HepG2 (cell line): ENCODE measurements around the gene PKP4.

Experiments used
- EP300 ChIP-seq, 3 experiments: sonication (generic) in 1 of 3; formaldehyde crosslinking in 1 of 3; IDR thresholded peaks; 2 replicates each; pipeline versions ENCODE4 v1.5.1 to v1.6.1; 2011 to 2020; ENCODE audit warnings: low read depth in 2 of 3, low read length in 2 of 3, borderline replicate concordance in 1 of 3, improper control_type of control experiment in 1 of 3, mild to moderate bottlenecking in 1 of 3, missing genetic modification reagents in 1 of 3, moderate library complexity in 1 of 3
- EZH2 ChIP-seq: conservative IDR thresholded peaks from 2 replicates; pipeline ENCODE4 v1.6.1; 2012; ENCODE audit warnings: mild to moderate bottlenecking, low read depth, low read length, moderate library complexity
- HDAC6 ChIP-seq: fragments of 200-600 bp; sonication (generic); IDR thresholded peaks from 2 replicates; pipeline ENCODE4 v1.7.0; 2017; ENCODE audit warnings: mild to moderate bottlenecking, antibody characterized with exemption, low read length, low read depth
- MAFK ChIP-seq, 2 experiments: IDR thresholded peaks in 1 of 2; conservative IDR thresholded peaks in 1 of 2; 2 replicates each; pipeline ENCODE4 v1.6.1; 2011; ENCODE audit warnings: improper control_type of control experiment in 2 of 2, low read length in 2 of 2
- MTA1 ChIP-seq: sonication (generic); formaldehyde crosslinking; IDR thresholded peaks from 2 replicates; pipeline ENCODE4 v1.4.0; 2020; ENCODE audit warnings: missing genetic modification reagents, mild to moderate bottlenecking, borderline replicate concordance
- NR3C1 ChIP-seq: sonication (generic); formaldehyde crosslinking; IDR thresholded peaks from 2 replicates; pipeline ENCODE4 v1.4.0; 2020; ENCODE audit warnings: missing genetic modification reagents
- POLR2A ChIP-seq, 2 experiments: IDR thresholded peaks; 2 replicates each; pipeline ENCODE4 v1.6.1; 2011; ENCODE audit warnings: low read depth in 2 of 2, low read length in 2 of 2, mild to moderate bottlenecking in 1 of 2, moderate library complexity in 1 of 2; ENCODE audit not compliant: insufficient read depth in 1 of 2
- SIN3A ChIP-seq: IDR thresholded peaks from 2 replicates; pipeline ENCODE4 v1.6.1; 2011; ENCODE audit warnings: low read depth, mild to moderate bottlenecking, control low read depth, low read length, borderline replicate concordance
- STAG1 ChIP-seq: sonication (generic); formaldehyde crosslinking; IDR thresholded peaks from 2 replicates; pipeline ENCODE4 v1.4.0; 2020; ENCODE audit warnings: missing genetic modification reagents
- ZFP36 ChIP-seq: fragments of 150-350 bp; IDR thresholded peaks from 2 replicates; pipeline ENCODE4 v1.6.1; 2018; ENCODE audit warnings: borderline replicate concordance, low read length, low read depth; ENCODE audit not compliant: partially characterized antibody
- ZNF263 ChIP-seq: sonication (generic); formaldehyde crosslinking; IDR thresholded peaks from 2 replicates; pipeline ENCODE4 v1.4.0; 2020; ENCODE audit warnings: missing genetic modification reagents
- TF ChIP-seq, protein P1 (sequence below): sonication (generic); formaldehyde crosslinking; IDR thresholded peaks from 2 replicates; pipeline ENCODE4 v1.4.0; 2020; ENCODE audit warnings: missing genetic modification reagents
- TF ChIP-seq, protein P2 (sequence below): sonication (generic); formaldehyde crosslinking; IDR thresholded peaks from 2 replicates; pipeline ENCODE4 v1.4.0; 2020; ENCODE audit warnings: mild to moderate bottlenecking, low read depth, missing genetic modification reagents

DNA sequence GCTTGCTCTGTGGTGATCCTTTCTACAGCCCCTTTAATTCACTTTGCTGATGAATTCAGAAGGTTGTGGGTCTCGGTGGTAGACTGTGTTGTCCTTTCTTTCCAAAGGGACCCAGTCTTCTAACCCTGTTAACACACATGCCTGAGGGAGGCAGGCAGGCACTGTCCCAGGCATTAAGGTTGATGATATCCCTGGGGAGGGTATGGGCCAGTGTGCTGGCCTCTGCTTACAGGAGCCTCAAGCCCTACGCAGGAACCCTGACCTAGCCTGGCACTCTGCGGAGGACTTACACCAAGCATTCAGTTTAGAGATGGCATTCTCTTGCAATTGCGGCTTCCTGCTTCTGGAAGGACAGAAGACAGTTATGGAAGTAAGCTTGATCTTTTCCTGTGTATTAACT, 102.5 kb downstream of the PKP4 start:
- TF ChIP-seq NR3C1 (CRISPR knock-in tag), result no peak
- TF ChIP-seq ZNF263, result no peak
- no peak for TF ChIP-seq EZH2
- TF ChIP-seq POLR2A (IDR thresholded peaks at IDR 0.05; ENCODE audit: insufficient read depth in 1 of 2, low read depth in 2 of 2, low read length in 2 of 2), result no peak
- TF ChIP-seq SIN3A, result no peak
- TF ChIP-seq, protein P1, sequence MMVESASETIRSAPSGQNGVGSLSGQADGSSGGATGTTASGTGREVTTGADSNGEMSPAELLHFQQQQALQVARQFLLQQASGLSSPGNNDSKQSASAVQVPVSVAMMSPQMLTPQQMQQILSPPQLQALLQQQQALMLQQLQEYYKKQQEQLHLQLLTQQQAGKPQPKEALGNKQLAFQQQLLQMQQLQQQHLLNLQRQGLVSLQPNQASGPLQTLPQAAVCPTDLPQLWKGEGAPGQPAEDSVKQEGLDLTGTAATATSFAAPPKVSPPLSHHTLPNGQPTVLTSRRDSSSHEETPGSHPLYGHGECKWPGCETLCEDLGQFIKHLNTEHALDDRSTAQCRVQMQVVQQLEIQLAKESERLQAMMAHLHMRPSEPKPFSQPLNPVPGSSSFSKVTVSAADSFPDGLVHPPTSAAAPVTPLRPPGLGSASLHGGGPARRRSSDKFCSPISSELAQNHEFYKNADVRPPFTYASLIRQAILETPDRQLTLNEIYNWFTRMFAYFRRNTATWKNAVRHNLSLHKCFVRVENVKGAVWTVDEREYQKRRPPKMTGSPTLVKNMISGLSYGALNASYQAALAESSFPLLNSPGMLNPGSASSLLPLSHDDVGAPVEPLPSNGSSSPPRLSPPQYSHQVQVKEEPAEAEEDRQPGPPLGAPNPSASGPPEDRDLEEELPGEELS (CRISPR knock-in tag), result no peak
- no peak for TF ChIP-seq EP300 (IDR thresholded peaks at IDR 0.05; ENCODE audit: low read depth in 2 of 2, low read length in 2 of 2)
- TF ChIP-seq EP300 (CRISPR knock-in tag; IDR thresholded peaks at IDR 0.05; ENCODE audit: borderline replicate concordance), result no peak
- no peak for TF ChIP-seq HDAC6
- no peak for TF ChIP-seq ZFP36
- no peak for TF ChIP-seq STAG1 (CRISPR knock-in tag)
- TF ChIP-seq MAFK (conservative IDR thresholded peaks at IDR 0.05 in 1 of 2, IDR thresholded peaks at IDR 0.05 in 1 of 2; ENCODE audit: low read length in 2 of 2), result no peak
- no peak for TF ChIP-seq MTA1 (CRISPR knock-in tag)
- TF ChIP-seq, protein P2, sequence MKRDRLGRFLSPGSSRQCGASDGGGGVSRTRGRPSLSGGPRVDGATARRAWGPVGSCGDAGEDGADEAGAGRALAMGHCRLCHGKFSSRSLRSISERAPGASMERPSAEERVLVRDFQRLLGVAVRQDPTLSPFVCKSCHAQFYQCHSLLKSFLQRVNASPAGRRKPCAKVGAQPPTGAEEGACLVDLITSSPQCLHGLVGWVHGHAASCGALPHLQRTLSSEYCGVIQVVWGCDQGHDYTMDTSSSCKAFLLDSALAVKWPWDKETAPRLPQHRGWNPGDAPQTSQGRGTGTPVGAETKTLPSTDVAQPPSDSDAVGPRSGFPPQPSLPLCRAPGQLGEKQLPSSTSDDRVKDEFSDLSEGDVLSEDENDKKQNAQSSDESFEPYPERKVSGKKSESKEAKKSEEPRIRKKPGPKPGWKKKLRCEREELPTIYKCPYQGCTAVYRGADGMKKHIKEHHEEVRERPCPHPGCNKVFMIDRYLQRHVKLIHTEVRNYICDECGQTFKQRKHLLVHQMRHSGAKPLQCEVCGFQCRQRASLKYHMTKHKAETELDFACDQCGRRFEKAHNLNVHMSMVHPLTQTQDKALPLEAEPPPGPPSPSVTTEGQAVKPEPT, result no peak
